NB4 (cell line): ENCODE measurements around the gene ZNF22.

Experiments used
- DNase-seq: peaks from one replicate; pipeline ENCODE4 v3.0.0; 2010; ENCODE audit warnings: low read depth
- H3K4me3 ChIP-seq: one replicate; pipeline ENCODE4 v1.5.1; 2011; ENCODE audit warnings: mild to moderate bottlenecking, low read depth, low read length, moderate library complexity
- MYC ChIP-seq: IDR thresholded peaks from 2 replicates; pipeline ENCODE4 v1.6.1; 2011; ENCODE audit warnings: low read depth, low read length
- POLR2A ChIP-seq: IDR thresholded peaks from 2 replicates; pipeline ENCODE4 v1.6.1; 2011; ENCODE audit warnings: mild to moderate bottlenecking; ENCODE audit not compliant: insufficient read length; ENCODE audit errors: extremely low read depth
- TF ChIP-seq, protein P1 (sequence below): IDR thresholded peaks from one replicate; pipeline ENCODE4 v1.5.1; 2012; ENCODE audit warnings: low read depth, low read length
- TF ChIP-seq, protein P2 (sequence below): IDR thresholded peaks from 2 replicates; pipeline ENCODE4 v1.6.1; 2011; ENCODE audit warnings: low read depth, low read length

Gene ZNF22

DNA sequence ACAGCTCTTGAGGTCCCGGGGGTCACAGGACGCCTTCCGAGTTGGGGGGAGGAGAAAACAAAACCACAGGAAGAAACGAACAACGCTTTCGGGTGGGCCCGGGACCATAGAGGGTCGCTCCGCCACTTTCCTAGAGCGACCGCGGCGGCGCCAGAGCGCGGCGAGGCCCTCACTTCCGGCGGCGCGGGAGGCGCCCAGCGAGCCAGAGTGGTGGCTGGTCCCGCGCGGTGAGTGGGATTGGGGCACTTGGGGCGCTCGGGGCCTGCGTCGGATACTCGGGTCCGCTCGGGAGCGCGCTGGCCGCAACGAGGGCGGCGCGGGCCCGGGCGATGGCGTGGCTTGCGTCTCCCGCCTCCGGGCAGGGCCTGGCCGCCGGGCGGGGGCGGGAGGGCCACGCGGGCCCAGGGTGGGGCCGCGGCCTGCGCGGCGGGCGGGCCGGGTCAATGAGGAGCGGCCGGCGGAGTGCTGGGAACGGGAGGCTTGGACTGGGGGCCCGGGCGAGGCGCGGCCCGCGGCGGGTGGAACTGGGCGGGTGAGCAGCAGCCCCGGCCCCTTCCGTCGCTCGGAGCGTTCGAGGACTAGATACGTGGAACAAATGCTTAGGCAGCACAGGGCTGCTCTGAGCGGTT, at the start of gene ZNF22:
TSS of gene ZNF22 (plus strand) at position 172 of the 629 bp plus-strand sequence. CDS start 2,446 bp downstream, outside the sequence.
- TF ChIP-seq MYC: peak; percentile 95
- peak; percentile 78 for TF ChIP-seq POLR2A
- TF ChIP-seq, protein P1, sequence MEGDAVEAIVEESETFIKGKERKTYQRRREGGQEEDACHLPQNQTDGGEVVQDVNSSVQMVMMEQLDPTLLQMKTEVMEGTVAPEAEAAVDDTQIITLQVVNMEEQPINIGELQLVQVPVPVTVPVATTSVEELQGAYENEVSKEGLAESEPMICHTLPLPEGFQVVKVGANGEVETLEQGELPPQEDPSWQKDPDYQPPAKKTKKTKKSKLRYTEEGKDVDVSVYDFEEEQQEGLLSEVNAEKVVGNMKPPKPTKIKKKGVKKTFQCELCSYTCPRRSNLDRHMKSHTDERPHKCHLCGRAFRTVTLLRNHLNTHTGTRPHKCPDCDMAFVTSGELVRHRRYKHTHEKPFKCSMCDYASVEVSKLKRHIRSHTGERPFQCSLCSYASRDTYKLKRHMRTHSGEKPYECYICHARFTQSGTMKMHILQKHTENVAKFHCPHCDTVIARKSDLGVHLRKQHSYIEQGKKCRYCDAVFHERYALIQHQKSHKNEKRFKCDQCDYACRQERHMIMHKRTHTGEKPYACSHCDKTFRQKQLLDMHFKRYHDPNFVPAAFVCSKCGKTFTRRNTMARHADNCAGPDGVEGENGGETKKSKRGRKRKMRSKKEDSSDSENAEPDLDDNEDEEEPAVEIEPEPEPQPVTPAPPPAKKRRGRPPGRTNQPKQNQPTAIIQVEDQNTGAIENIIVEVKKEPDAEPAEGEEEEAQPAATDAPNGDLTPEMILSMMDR: no peak
- TF ChIP-seq, protein P2, sequence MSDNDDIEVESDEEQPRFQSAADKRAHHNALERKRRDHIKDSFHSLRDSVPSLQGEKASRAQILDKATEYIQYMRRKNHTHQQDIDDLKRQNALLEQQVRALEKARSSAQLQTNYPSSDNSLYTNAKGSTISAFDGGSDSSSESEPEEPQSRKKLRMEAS: peak; percentile 85
- peak; percentile 98 for DNase-seq
- H3K4me3 ChIP-seq: peak within 1 kb of the TSS; percentile 91

DNA sequence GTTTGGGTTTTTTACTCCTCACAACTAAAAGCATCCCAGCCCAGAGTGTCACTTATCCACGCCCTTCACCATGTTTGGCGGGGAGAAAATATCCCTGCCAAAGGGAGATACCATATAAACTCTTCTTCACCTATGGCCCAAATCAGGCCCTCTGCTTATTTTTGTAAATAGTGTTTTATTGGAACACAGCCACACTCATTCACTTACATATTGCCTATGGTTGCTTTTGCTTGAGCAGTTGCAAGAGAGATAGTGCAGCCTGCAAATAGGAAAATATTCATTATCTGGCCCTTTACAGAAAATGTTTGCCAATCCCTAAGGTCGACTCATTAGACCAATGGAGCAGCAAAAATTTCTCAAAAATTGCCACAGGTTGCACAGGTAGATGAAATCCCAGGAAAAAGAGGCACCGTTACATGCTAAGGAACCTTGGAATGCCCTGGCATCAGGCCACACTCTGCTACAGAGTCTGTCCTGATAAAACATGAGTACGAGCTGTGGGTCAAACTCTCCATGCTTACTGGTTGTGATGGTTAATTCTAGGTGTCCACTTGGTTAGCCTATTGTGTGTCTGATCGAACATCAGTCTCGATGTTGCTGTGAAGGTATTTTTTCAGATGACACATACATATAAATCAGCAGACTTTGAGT, 49.0 kb upstream of the ZNF22 start:
- no peak overlapping the region for H3K4me3 ChIP-seq
- TF ChIP-seq POLR2A (no peak), MYC (no peak)
- DNase-seq: no peak

DNA sequence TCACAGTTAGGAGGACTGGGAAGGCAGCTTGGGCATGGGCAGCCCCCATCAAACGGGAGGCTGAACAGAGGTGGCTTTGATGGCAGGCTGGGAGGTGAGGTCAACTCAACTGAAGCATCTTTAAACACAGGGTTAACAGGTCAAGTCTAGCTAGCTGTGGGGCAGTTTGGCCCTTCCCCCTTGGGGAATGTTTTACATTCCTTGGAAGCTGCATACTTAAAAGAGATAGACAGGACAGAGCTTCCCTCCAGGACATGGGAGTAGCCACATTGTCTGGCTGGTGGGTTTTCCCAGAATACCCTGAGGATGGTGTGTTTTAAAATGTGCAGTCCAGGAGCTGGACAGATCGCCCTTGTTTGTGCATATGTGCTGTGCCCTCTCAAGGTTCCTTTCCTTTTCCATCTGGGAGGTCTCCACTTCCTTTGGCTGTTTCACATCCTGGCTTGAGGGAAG, 47.9 kb upstream of the ZNF22 start:
- DNase-seq: no peak
- TF ChIP-seq, protein P2: no peak
- TF ChIP-seq, protein P1: no peak
- TF ChIP-seq POLR2A: no peak
- TF ChIP-seq MYC: no peak
- no peak overlapping the region for H3K4me3 ChIP-seq

DNA sequence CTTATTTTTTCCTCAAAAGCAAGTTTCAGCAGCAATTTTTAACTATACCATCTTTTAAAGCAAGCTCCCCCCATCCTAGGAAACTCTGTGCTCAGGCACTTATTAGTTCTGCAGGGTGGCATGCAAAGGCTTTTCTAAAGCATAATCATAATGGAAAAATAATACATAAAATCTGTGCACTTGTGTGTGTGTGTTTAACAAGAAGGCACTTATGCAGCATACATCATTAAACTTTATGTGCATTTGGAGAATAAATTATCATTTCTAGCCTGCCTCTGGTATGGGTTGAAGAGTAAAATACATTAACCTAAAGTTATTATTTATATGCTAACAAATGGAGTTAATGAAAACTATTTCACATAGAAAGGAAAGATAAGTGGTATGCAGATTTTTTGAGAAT, 46.7 kb upstream of the ZNF22 start:
- TF ChIP-seq MYC (no peak), POLR2A (no peak)
- TF ChIP-seq, protein P2: no peak
- TF ChIP-seq, protein P1: no peak
- H3K4me3 ChIP-seq: no peak overlapping the region
- DNase-seq: no peak

DNA sequence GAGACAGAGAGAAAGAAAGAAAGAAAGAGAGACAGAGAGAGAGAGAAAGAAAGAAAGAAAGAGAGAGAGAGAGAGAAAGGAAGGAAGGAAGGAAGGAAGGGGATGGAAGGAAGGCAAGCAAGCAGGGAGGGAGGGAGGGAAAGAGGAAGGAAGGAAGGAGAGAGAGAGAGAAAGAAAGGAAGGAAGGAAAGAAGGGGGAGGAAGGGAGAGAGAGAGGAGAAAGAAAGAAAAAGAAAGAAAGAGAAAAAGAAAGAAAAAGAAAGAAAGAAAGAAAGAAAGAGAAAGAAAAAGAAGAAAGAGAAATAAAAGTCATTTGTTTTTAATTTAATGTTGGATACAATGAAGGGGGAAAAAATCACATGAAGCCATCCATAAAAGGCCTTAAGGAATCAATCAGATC, 45.8 kb upstream of the ZNF22 start:
- no peak overlapping the region for H3K4me3 ChIP-seq
- DNase-seq: no peak
- no peak for TF ChIP-seq POLR2A
- TF ChIP-seq, protein P2: no peak
- TF ChIP-seq MYC: no peak
- TF ChIP-seq, protein P1: no peak

DNA sequence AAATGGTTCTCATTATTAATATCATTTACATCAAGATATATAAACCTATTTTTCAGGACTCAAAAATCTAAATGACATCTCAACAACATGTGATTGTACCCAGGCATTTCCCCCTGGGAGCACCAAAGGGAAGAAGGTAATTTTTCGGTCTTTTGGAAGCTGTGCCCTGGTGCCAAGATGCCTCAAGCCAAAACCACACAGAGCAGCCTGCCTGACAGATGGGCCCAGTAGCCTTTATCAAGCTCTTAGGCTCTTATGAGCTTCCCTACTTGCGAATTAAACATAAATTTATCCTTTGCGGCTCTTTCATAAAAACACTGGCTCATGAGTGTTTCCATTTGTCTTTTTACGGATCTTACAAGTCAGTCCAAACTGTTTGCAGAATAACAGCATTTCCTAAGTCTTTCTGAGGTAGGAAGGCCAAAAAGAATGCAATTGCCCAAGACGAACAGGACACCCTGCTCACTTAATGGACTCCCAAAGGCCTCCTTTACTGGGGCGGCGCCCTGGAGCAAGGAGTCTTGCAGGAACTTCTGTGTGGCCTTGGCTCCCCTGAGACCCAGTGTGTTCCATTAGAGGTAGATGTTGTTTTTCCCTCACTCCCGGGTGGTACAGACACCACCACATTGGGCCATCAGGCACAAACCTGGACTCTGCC, 45.2 kb upstream of the ZNF22 start:
- no peak overlapping the region for H3K4me3 ChIP-seq
- DNase-seq: no peak
- TF ChIP-seq, protein P1: no peak
- TF ChIP-seq MYC: no peak
